Stimulated activated CD4-positive, alpha-beta T cell treated with anti-CD3 and anti-CD28 coated beads, Interleukin-1b, Interleukin-23, amount 100 ng/mL, for 4 hours (primary cell): ENCODE measurements around the gene ZNF691.
"Not testable (repeated sequence)": the region's sequence is repeated elsewhere in the genome, so short reads cannot be mapped to it uniquely, and the experiment has no call there.

Experiments used
- DNase-seq, 2 donors: peaks; one replicate each; pipeline ENCODE4 v3.0.0-alpha.2; 2020; ENCODE audit warnings: low read depth in 2 of 2

Gene ZNF691, protein sequence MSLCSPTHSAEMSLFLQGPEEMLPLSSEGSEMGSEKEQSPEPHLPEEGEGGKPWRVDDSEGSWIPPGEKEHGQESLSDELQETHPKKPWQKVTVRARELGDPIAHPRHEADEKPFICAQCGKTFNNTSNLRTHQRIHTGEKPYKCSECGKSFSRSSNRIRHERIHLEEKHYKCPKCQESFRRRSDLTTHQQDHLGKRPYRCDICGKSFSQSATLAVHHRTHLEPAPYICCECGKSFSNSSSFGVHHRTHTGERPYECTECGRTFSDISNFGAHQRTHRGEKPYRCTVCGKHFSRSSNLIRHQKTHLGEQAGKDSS

DNA sequence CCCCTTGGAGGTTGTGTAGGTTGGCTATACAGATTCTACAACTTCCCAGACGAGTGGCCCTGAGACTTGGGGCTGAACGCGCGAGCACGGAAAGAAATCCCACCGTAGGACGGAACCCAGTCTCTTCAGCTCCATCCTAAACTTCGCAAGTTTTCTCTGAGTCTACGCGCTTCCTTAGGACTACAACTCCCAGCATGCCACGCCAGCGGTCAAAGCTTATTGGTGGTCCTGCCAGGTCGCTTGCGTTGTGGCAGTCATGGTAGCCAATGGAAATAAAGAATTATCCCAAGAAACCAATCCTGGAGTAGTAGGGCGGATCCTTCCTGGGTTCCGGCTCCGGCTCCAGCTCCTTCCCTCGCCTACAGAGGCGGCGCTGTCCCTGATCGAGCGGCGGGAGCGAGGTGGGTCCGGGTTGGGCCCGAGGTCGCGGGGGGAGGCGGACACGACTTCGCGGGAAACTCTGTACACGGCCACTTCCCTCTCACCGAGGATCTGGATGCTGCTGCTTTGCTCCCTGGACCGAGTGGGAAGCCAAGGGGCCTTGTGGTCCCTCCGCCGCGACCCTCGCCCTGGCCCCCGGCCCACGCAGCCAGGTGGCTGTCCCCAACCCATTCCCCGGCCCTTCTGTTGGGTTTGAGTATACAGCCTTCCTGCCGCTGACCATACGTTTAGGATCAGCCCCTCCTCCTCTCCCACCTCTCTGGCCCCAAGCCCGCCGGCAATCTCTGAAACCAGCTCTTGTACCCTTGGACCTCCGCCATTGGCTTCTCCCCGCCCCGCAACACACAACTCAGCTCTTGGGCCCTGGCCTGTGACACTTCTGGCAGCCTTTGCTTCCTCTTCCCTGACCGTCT is at the start of gene ZNF691:
TSS of gene ZNF691 (plus strand) at position 357 of the 854 bp plus-strand sequence. CDS start 3,046 bp downstream, outside the sequence.
- DNase-seq: peak; percentile 70 to 78

DNA sequence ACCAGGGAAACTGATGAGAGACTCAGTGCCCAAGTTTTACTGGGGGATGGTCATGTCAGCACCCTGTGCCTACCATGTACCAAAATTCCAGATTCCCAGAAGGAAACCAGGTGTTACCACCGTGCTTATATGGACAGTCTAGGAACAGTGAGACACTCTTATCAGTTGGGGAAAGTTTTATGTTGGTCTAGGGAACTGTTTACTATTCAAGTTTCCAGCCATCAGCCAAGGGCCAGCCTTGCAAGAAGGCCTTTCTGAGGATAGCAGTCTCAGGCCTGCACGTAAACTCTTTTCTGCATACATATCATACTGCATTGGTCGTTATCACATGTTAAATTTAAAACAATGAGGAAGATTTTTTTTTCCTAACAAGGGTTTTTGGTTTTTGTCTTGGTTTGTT is 49.0 kb upstream of the ZNF691 start:
- DNase-seq: no peak

DNA sequence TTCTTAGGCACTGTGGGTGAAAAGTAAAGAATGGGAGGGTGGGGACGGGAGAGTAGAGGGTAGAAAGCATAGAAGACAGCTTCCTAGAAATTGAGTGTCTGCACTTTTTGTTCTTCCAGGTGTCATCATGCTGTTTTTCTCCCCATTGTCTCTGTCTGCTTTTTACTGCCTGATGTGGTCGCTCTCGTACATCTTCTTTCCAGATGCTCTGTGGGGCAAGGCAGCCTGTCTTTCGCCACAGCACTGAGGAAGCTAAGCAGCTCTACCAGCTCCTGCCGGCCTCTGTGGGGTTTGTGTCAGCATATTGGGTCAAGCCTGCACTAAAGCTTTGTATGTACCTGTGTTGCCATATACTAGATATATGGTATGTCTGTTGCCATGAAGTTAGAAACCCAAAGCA is 48.4 kb upstream of the ZNF691 start:
- DNase-seq: no peak

DNA sequence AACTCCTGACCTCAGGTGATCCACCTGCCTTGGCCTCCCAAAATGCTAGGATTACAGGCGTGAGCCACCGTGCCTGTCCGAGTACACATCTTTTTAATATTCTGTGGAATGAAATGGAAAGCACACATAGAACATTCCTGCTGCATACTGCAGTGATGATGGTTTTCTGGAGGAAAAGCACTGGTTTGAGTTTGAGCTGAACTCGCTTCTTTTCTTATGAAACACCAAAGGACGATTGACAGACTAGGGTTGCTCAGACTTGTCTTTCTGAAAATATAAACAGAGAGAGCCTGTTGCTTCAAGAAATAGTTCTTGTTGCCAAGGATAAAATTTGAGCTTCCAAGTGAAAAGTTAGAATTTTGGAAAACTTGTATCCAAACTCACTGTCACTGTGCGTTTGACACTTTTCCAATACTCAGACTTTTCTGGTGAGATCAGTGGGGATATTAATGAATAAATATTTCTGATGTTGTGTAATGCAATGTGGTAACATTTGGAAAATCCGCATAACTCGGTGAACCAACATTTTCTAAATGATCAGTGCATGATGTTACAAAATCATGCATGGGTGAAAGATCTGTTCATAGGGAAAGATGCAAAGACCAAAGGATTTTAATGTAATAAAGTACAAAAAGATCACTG is 44.5 kb upstream of the ZNF691 start:
- DNase-seq: no peak

DNA sequence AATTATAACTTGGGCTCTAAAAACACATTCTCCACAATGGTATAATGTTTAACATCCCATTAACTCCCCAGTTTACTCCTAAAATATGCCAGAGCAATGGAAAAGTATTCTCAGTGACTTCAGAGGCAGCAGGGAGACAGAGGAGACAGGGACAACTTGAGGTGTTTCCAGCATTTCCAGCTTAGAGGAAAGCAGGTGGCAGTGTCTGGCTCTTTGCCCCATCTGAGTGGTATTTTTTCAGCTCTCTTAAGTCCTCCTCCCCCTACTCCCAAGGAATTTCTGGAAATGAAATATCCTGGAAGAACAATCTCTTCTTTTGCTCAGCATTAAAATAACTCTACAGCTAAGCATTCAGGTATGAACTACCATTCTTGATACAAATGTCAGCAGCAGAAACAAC is 40.2 kb upstream of the ZNF691 start:
- no peak for DNase-seq

DNA sequence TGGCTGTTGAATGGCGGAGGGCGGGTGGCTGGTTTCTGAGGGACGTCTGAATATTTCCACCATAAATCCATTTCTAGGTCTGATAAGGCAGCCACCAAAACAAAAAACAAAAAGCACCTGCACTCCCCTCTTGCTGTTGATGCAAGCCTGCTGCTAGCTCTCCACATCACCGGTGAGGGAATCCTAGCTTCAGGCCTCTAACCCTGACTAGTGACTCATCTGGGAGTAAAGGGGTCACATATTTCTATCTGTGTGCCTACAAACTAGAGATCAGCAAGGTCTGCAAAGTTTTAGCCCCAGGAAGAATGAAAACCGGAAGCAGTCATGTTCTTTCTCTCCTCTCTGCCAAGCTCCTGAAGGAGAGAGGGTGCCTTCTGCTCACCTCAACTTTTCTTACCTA is 39.8 kb upstream of the ZNF691 start:
- no peak for DNase-seq

DNA sequence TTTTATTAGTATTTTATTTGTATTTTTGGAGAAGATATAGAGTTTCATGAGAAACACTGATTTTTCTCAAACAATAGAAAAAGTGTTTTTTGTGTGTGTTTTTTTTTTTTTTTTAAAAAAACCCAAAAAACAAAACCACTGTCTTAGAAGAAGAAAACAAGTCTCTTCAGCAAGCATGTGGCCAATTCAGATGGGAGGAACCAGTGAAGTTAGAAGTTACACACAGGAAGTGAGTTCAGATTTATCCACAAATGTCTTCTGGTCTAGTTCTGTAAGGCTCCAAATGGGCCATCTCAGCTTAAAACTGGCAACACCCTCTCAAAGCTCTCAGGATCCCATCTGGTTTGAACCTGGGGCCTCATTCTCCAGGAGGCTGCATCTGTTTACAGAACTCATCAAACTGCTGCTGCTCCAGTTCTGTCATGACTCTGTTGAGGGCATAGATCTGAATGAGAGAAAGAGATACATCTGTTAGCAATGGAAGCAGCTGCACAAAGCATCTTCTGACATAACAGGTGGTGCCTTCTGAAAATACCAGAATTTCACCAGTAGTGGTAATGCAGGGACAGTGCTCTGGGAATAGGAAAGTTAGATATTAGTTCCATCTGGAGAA is 39.3 kb upstream of the ZNF691 start:
- no peak for DNase-seq

DNA sequence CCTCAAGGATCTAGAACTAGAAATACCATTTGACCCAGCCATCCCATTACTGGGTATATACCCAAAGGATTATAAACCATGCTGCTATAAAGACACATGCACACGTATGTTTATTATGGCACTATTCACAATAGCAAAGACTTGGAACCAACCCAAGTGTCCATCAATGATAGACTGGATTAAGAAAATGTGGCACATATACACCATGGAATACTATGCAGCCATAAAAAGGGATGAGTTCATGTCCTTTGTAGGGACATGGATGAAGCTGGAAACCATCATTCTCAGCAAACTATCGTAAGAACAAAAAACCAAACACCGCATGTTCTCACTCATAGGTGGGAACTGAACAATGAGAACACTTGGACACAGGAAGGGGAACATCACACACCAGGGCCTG is 31.6 kb upstream of the ZNF691 start:
- DNase-seq: not testable (repeated sequence)

DNA sequence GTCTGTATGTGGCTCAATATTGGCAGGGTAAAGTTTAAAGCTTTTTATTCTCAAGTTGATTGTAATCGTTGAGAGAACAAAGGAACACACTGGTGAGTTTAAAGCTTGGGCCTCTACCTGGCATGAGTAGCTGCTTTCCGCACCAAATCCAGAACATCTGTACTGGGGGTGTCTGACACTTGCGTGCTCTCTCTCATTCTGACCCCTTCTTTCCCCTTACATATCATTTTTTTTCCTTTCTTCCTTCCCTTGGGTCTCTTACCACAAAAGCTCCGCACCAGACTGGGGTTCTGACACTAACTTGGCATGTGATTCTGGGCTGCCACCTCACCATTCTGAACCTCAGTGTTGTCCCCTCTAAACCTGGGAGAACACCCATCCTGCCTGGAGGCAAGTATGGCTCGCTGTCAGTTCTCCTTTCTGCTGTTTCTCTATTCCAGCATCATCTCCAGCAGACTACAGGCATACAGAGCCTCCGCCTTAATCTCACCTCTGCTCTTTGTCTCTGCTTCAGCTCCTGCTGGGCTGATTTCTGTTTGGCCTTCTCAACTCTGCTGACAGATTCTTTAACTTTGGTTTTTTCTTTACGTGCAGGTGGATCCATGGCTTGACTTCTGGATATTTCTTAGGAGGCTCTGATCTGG is 30.4 kb upstream of the ZNF691 start:
- peak in 1 of 2 donors; percentile 2 for DNase-seq

DNA sequence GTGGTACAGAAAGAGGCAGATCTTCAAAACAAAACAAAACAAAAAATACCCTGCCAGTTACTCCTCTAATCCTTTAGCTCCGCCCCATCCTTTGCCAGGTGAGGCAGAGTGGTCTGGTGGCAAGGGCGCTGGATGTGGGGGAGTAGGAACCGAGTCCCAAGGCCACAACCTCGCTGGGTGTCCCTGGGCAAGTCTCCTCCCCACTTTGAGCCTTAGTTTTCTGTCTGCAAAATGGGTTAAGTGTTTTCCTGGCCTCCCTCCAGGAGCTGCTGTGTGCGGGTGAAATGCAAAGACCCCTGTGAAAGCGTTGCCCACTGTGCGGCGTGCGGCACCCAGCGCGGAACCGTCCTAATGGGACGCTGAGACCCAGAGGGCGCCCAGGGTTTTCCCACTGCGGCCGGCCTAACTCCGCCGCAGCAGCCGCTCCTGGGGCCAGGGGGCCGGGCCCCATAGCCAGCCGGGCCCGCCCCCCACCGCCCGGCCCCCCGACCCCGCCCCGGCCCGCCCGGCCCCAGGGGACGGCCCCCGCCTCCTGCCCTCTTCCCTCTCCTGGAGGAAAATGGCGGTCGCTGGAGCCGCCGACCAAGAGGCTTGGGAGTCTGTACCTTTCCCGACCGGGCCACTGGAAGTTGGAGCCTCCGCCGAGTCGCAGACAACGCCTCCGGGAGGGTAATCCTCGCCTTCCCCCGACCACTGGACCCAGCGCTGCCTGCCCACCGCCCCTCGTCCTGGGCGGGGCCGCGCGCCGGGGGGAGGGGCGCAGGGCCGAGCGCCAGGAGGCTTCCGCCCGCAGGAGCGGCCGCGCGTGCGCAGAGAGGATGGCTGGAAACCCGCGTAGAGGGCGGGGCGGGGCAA is 29.6 kb upstream of the ZNF691 start, which contains the start of the genes ERMAP and SVBP:
TSS of gene ERMAP (plus strand) at position 538 of the 855 bp plus-strand sequence. CDS start 13,327 bp downstream, outside the sequence.
TSS of gene SVBP (minus strand) at position 813 of the 855 bp plus-strand sequence. CDS start 853 bp downstream, outside the sequence.
- DNase-seq: peak; percentile 96 to 98

DNA sequence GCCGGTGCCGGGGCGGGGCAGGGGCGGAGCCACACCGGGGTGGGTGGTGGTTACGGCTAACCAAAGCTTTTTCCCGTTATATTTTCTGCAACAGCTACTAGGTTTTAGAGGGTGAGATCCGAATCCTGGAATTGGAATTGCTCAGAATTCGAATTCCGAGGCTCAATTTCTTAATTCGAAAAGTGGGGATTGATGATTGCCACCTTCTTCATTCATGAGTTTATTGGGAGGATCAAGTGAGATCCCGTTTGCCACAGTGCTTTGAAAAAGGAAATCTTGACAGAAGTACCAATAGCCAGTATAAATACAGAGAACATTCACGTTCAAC is 29.0 kb upstream of the ZNF691 start:
- DNase-seq: no peak

DNA sequence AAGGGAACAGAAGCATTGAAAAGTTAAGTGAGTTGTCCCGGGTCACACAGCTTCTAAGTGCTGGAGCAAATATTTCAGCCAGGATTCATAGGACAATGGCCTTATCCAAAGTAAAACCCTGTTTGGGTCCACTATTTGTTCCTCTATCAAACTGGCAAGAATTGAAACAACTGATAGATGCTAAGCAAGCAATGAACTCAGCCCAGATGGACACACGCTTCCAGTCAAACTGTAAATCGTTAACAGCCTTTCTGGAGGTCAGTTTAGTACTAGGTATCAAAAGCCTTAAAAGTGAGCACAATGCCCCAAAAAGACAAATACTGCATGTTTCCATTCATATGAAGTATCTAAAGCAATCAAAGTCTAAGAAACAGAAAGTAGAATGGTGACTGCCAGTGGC is 28.4 kb upstream of the ZNF691 start:
- DNase-seq: no peak

DNA sequence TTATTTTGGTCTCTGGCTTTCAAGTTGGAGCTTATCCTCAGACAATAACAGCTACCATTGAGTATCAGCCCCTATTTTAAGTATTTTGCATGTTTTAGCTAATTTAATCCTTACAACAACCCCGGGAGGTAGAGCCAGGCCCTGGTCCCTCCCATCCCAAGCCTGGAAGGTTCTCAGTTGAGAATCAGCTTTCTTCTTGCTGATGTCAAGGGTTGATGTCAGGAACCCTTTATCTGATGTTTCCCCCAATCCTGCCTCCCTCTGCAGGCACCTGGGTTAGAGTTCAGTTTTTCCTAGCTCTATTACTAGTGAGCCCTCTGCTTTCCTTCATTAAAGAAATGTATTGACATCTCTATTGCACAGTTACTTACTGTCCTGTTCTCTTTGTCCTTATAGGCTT is 25.6 kb upstream of the ZNF691 start:
- DNase-seq: no peak

DNA sequence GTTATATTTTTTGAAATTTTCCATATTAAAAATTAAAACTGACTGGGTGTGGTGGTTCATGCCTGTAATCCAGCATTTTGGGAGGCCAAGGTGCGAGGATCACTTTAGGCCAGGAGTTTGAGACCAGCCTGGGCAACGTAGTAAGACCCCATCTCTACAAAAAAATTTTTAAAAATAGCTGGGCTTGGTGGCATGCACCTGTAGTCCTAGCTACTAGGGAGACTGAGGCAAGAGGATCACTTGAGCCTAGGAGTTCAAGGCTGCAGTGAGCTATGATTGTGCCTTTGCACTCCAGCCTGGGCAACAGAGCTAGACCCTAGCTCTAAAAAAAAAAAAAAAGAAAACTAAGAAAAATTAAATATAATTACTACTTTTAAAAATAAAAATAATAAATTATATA is 24.7 kb upstream of the ZNF691 start:
- no peak for DNase-seq

DNA sequence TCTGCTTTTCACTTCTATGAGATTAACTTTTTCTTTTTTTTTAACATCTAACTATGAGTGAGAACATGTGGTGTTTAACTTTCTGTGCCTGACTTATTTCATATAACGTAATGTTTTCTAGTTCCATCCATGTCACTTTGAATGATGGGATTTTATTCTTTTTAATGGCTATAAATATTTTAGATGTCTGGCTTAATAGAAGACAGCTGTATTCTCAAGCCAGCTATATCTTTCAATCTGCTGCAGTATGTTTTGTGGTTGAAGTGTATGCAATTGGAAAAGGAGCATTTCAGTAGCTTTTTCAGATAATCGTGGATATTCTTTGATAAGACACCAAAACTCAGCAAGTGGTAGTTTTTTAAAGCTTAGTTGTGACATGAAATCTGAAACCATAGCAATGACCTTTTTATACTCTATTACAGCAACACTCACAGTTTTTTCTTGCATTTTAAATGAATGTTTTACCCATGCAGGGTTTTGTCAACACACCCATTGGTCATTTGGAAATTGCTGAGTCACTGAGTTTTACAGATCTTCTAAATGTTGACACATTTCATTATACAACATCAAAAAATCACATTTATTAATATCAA is 23.5 kb upstream of the ZNF691 start:
- no peak for DNase-seq

DNA sequence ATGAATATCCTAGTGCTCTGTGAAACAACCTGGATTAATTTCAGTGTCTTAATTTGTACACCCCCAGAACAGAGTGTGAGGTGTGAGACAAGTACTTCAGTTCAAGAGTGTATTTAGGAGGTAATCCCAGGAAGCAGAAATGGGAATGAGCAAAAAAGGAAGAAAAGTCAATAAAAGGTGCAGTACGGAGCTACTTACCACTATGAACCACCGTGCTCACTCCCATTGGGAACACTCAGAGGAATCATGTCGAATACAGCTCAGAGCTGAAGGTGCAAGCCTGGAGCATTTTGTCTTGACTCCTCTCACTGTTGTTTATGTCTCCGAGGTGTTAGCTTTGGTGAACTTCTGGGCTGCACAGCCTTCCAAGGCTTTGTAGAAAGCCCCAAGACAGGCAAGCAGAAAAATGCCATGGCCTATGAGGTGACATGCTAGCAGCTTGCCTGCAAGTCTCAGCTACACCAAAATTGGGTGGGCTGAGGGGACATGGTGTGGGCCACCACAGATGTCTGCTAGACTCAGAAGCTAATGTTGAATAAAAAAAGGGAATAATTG is 21.9 kb upstream of the ZNF691 start:
- no peak for DNase-seq

DNA sequence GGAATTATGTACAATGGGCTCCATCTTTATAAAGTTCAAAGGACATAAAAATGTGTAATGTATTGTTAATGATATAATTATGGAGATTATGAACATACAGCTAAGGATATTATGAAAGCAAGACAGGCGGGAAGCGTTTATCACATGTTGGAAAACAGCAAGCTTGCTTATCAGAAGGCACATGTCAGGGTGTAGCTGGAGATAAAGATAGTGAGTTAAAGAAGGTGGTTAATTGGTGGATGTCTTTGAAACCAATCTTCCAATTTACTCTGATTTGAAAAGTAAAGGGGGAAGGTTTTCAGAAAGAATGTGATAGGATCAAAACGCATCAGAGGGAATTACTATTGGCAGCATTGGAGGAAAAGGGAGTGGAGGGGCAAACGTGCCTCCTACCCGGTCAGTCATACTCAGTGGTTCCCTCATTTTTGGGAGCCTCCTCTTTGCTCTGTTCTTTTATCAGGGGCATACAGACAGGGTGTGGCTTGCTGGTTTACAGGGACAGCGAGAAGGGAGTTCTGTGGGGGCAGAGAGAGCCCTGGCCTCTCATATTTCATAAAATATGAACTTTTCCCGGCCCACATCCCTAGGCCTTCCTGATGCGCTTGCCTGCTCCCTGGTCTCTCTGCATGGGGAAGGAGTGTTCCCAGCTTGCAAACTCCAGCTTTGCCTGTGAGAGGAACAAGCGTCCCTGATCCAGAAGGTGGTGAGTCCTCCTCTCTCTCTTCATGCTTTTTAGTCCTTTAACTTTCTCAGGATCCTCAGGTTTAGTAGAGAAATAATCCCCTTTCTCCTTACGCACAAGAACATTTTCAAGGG is 21.2 kb upstream of the ZNF691 start:
- no peak for DNase-seq

DNA sequence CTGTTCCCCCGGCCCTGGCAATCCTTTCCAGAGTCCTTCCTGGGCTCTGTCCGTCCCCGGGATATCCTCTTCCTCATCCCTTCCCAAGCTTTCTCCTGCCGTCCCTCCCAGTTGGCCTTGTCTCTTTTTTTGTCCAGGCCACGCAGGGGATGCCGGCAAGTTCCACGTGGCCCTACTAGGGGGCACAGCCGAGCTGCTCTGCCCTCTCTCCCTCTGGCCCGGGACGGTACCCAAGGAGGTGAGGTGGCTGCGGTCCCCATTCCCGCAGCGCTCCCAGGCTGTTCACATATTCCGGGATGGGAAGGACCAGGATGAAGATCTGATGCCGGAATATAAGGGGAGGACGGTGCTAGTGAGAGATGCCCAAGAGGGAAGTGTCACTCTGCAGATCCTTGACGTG is 15.8 kb upstream of the ZNF691 start:
- no peak for DNase-seq

DNA sequence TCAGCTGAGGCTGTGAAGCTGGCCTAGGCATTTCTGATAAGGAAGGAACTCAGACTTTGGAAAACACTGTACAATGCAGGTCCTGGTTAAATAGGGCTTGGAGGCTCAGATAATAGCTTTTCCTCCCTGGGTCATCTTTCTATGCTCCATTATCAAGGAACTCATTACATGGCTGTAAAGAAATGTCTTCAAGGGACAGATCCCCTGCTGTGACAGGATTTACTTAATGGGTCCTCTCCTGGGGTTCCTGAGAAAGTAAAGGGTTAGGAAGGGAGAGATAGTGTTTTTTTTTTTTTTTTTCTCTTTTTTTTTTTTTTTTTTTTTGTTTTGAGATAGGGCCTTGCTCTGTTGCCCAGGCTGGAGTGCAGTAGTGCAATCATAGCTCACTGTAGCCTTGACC is 15.1 kb upstream of the ZNF691 start:
- no peak for DNase-seq
